Immature natural killer cell (primary cell): ENCODE results near the gene ZNF28. TPM values are rescaled to one million over a fixed set of nuclear protein-coding genes. Genes with fewer than 3 reads are reported as not detected.
"Not testable (repeated sequence)": the region's sequence is repeated elsewhere in the genome, so short reads cannot be mapped to it uniquely, and the experiment has no call there.

Experiments used
- DNase-seq, 3 donors: peaks; one replicate each; pipeline ENCODE4 v3.0.0; 2022; ENCODE audit warnings: mixed read lengths in 1 of 3
- H3K27ac Mint-ChIP-seq, 6 donors: one replicate each; pipeline ENCODE4 v1.8.0; 2020; ENCODE audit warnings: mixed read lengths in 6 of 6, mild to moderate bottlenecking in 5 of 6, inconsistent platforms in 4 of 6, moderate library complexity in 3 of 6
- H3K27me3 Mint-ChIP-seq, 3 donors: one replicate each; pipeline ENCODE4 v1.8.0; 2020 to 2021; ENCODE audit warnings: low read depth in 3 of 3, mild to moderate bottlenecking in 3 of 3, mixed read lengths in 3 of 3, moderate library complexity in 3 of 3, inconsistent platforms in 1 of 3
- H3K36me3 Mint-ChIP-seq, 3 donors: one replicate each; pipeline ENCODE4 v1.8.0; 2020; ENCODE audit warnings: mixed read lengths in 3 of 3, inconsistent platforms in 2 of 3, mild to moderate bottlenecking in 2 of 3
- H3K4me1 Mint-ChIP-seq, 2 donors: one replicate each; pipeline ENCODE4 v1.8.0; 2020; ENCODE audit warnings: inconsistent platforms in 2 of 2, mild to moderate bottlenecking in 2 of 2, mixed read lengths in 2 of 2, moderate library complexity in 1 of 2
- H3K4me3 Mint-ChIP-seq, 5 donors: one replicate each; pipeline ENCODE4 v1.8.0; 2020; ENCODE audit warnings: mild to moderate bottlenecking in 5 of 5, mixed read lengths in 5 of 5, inconsistent platforms in 3 of 5, moderate library complexity in 3 of 5
- H3K9me3 Mint-ChIP-seq, 6 donors: one replicate each; pipeline ENCODE4 v1.8.0; 2020; ENCODE audit warnings: mild to moderate bottlenecking in 6 of 6, mixed read lengths in 6 of 6, inconsistent platforms in 4 of 6, moderate library complexity in 3 of 6
- polyA plus RNA-seq, 3 donors: library from polyadenylated mRNA; unstranded; fragments of 300-500 nt; fragmentation: Illumina TruSeq; gene quantifications; one replicate each; pipeline ENCODE4 v1.2.3, GENCODE V29; 2021

Gene ZNF28
- polyA plus RNA-seq, 3 donors from 2014 or later = 25.8 to 59.5 (median 59.4) TPM

DNA sequence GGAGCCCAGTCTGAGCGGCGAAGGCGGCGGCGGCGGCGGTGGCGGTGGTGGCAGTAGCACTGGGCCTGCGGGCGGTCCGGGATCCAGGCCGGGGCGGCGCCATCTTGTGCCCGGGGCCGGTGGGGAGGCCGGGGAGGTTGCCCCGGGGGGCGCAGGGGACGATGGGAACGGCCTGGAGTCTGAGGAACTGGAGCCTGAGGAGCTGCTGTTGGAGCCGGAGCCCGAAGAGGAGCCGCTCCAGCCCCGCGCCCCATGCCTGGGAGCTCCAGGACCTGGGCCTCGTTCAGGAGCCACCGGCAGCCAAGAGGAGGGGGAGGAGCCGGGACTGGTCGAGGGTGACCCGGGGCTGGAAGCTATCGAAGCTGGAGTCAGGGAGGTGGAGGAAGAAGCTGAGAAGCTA, 11.6 kb downstream of the ZNF28 start:
- peaks cover 44 to 64% (median 60%) of the 10 kb centered on the region in 3 donors for H3K36me3 Mint-ChIP-seq
- H3K27ac Mint-ChIP-seq = no peak overlapping the region

GRCh38 chr19:52799950-52800640, 21.3 kb downstream of the ZNF28 start:
- peaks cover 63 to 82% (median 77%) of the 10 kb centered on the region in 3 donors for H3K36me3 Mint-ChIP-seq
- H3K4me1 Mint-ChIP-seq, H3K27ac Mint-ChIP-seq, H3K27me3 Mint-ChIP-seq, H3K4me3 Mint-ChIP-seq, DNase-seq: not testable (repeated sequence)
- H3K9me3 Mint-ChIP-seq = peaks cover 68 to 94% (median 90%) of the 10 kb centered on the region in 6 donors

More for the DNA sequence above, 11.6 kb downstream of the ZNF28 start:
- DNase-seq = no peak
- H3K9me3 Mint-ChIP-seq = peaks cover under 1 to 33% (median 22%) of the 10 kb centered on the region in 6 donors
- peaks cover 0 to 5% of the 10 kb centered on the region in 2 donors for H3K4me1 Mint-ChIP-seq
- H3K4me3 Mint-ChIP-seq = no peak overlapping the region
- H3K27me3 Mint-ChIP-seq = peaks cover 0 to 2% (median 0%) of the 10 kb centered on the region in 3 donors

GRCh38 chr19:52789440-52789839, 32.0 kb downstream of the ZNF28 start:
- DNase-seq = no peak
- H3K27me3 Mint-ChIP-seq = peaks cover 2 to 6% (median 3%) of the 10 kb centered on the region in 3 donors
- H3K4me3 Mint-ChIP-seq = peak overlapping the region in 3 of 5 donors; percentile 33 to 81 (median 41)
- peak overlapping the region in 1 of 6 donors; percentile 53 for H3K27ac Mint-ChIP-seq
- H3K36me3 Mint-ChIP-seq = peaks cover 0 to 9% (median 2%) of the 10 kb centered on the region in 3 donors
- peaks cover 38 to 61% of the 10 kb centered on the region in 2 donors for H3K4me1 Mint-ChIP-seq
- peaks cover 0 to 19% (median 14%) of the 10 kb centered on the region in 6 donors for H3K9me3 Mint-ChIP-seq

GRCh38 chr19:52786464-52787354, 34.7 kb downstream of the ZNF28 start, which contains the start of gene ZNF600:
Gene ZNF600, minus strand, starts transcription at chr19:52786791. Its CDS starts 7,903 bp downstream, at chr19:52778888.
- Mint-ChIP-seq H3K4me3 (peak within 1 kb of the TSS; percentile 92 to 98 (median 96)), H3K27ac (peak within 1 kb of the TSS; percentile 82 to 93 (median 92)), H3K4me1 (peaks cover 55 to 74% of the 10 kb centered on the region in 2 donors), H3K36me3 (peaks cover 4 to 11% (median 8%) of the 10 kb centered on the region in 3 donors)
- peak; percentile 82 to 89 (median 88) for DNase-seq
- H3K27me3 Mint-ChIP-seq, H3K9me3 Mint-ChIP-seq: not testable (repeated sequence)

DNA sequence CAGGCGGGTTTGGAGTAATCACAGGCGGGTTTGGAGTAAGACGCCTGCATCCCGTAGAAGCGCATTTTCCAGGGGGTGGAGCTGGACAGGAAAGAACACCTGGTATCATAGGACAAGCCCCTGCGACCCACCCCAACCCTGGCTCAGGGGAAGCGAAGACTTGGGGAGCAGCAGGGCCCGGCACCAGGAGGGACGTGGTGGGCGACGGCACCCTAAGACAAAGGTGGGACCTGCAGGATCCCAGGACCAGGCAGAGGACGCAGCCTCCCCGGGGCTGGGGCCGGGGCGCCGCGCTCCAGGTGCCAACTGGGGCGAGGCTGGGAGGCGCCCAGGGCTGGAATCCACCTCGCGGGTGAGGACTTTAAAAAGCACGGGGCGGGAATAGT, 35.4 kb downstream of the ZNF28 start:
- peaks cover 0 to 4% (median 0%) of the 10 kb centered on the region in 3 donors for H3K27me3 Mint-ChIP-seq
- H3K9me3 Mint-ChIP-seq = peaks cover 0 to 4% (median 0%) of the 10 kb centered on the region in 6 donors
- H3K4me1 Mint-ChIP-seq = peaks cover 60 to 73% of the 10 kb centered on the region in 2 donors
- H3K27ac Mint-ChIP-seq = peak overlapping the region; percentile 82 to 93 (median 92)
- peak overlapping the region; percentile 92 to 98 (median 96) for H3K4me3 Mint-ChIP-seq
- peaks cover 4 to 11% (median 8%) of the 10 kb centered on the region in 3 donors for H3K36me3 Mint-ChIP-seq
- DNase-seq = no peak

DNA sequence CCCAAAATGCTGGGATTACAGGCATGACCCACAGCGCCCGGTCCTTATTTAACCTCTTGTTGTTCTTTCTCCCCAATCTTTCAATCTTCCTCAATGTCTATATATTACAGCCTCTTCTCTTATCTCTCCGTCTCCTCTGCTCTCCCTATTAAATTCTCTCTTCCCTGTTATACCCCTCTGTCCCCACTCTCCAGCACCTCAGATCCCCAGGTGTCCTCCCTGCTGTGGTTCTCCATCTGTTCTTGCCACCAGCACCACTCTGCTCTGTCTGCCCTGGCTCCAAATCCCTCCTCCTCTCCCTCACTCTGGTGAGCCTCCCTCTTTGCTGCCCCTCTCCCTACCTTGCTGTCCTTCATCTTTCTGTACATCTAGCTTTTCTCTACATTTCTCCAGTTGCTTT, 35.9 kb downstream of the ZNF28 start:
- Mint-ChIP-seq H3K27me3 (peaks cover 0 to 4% (median 0%) of the 10 kb centered on the region in 3 donors), H3K4me1 (peaks cover 66 to 75% of the 10 kb centered on the region in 2 donors), H3K9me3 (peaks cover 0 to 4% (median 0%) of the 10 kb centered on the region in 6 donors), H3K27ac (peak overlapping the region; percentile 80 to 93 (median 92)), H3K36me3 (peaks cover 9 to 12% (median 11%) of the 10 kb centered on the region in 3 donors), H3K4me3 (peak overlapping the region; percentile 92 to 98 (median 96))
- no peak for DNase-seq

DNA sequence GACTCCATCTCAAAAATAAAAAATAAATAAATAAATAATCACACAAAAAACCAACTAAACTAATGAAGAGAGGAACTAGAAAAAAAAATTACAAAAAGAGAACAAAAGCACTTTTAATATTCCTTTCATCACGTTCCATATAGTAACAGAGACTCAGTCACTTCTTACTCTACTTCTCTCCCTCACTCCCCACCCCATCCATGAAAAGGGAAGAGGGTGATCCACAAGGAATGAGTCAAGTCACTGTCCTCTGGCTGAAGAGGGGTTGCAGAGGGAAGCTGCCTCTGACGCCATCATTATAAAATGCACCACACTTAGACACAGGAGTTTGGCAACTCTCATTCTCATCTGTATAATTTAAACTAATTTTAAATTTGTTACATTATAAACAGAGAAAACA, 38.6 kb downstream of the ZNF28 start:
- Mint-ChIP-seq H3K4me3 (peak overlapping the region; percentile 16 to 92 (median 59)), H3K27ac (peak overlapping the region in 1 of 6 donors; percentile 83)
- H3K9me3 Mint-ChIP-seq = not testable (repeated sequence)

GRCh38 chr19:52778811-52779210, 42.6 kb downstream of the ZNF28 start:
- peaks cover 79 to 80% of the 10 kb centered on the region in 2 donors for H3K4me1 Mint-ChIP-seq
- peak; percentile 74 to 77 (median 76) for DNase-seq

More for the DNA sequence above, 38.6 kb downstream of the ZNF28 start:
- DNase-seq, H3K27me3 Mint-ChIP-seq: not testable (repeated sequence)
- Mint-ChIP-seq H3K36me3 (peaks cover 24 to 35% (median 26%) of the 10 kb centered on the region in 3 donors), H3K4me1 (peaks cover 81 to 84% of the 10 kb centered on the region in 2 donors)

DNA sequence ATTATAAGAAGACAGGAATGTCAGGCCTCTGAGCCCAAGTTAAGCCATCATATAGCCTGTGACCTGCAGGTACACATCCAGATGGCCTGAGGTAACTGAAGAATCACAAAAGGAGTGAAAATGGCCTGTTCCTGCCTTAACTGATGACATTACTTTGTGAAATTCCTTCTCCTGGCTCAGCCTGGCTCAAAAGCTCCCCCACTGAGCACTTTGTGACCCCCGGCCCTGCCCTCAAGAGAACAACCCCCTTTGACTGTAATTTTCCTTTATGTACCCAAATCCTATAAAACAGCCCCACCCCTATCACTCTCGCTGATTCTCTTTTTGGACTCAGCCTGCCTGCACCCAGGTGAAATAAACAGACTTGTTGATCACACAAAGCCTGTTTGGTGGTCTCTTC, 65.0 kb downstream of the ZNF28 start:
- H3K27ac Mint-ChIP-seq, H3K27me3 Mint-ChIP-seq, H3K4me1 Mint-ChIP-seq, H3K4me3 Mint-ChIP-seq, DNase-seq: not testable (repeated sequence)
- Mint-ChIP-seq H3K9me3 (peaks cover 7 to 24% (median 17%) of the 10 kb centered on the region in 6 donors), H3K36me3 (peaks cover 15 to 24% (median 21%) of the 10 kb centered on the region in 3 donors)

More at GRCh38 chr19:52778811-52779210, 42.6 kb downstream of the ZNF28 start:
- peak overlapping the region; percentile 83 to 96 (median 88) for H3K27ac Mint-ChIP-seq
- H3K36me3 Mint-ChIP-seq = peaks cover 30 to 50% (median 47%) of the 10 kb centered on the region in 3 donors
- H3K27me3 Mint-ChIP-seq = no peaks in the 10 kb centered on the region
- peaks cover 0 to 6% (median 0%) of the 10 kb centered on the region in 6 donors for H3K9me3 Mint-ChIP-seq
- H3K4me3 Mint-ChIP-seq = peak overlapping the region; percentile 73 to 83 (median 78)

DNA sequence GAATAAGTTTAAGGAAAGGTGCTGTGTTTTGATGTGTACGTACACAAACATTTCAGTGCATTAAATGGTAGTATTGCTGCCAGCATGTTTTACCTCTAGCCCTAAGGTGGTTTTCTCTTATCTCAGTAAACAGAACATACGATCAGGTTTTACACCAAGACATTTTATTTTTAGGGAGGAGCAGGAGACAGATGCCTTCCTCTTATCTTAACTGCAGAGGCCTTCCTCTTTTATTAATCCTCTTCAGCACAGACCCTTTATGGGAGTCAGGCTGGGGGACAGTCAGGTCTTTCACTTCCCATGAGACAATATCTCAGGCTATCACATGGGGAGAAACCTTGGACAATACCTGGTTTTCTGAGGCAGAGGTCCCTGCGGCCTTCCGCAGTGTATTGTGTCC, 71.7 kb downstream of the ZNF28 start:
- peak overlapping the region in 2 of 6 donors; percentile 6 to 25 for H3K27ac Mint-ChIP-seq
- H3K36me3 Mint-ChIP-seq = peaks cover 11 to 30% (median 12%) of the 10 kb centered on the region in 3 donors
- H3K4me3 Mint-ChIP-seq = no peak overlapping the region
- H3K27me3 Mint-ChIP-seq = peaks cover 0 to 2% (median 2%) of the 10 kb centered on the region in 3 donors
- peaks cover 23 to 26% of the 10 kb centered on the region in 2 donors for H3K4me1 Mint-ChIP-seq
- no peaks in the 10 kb centered on the region for H3K9me3 Mint-ChIP-seq
- DNase-seq = no peak

DNA sequence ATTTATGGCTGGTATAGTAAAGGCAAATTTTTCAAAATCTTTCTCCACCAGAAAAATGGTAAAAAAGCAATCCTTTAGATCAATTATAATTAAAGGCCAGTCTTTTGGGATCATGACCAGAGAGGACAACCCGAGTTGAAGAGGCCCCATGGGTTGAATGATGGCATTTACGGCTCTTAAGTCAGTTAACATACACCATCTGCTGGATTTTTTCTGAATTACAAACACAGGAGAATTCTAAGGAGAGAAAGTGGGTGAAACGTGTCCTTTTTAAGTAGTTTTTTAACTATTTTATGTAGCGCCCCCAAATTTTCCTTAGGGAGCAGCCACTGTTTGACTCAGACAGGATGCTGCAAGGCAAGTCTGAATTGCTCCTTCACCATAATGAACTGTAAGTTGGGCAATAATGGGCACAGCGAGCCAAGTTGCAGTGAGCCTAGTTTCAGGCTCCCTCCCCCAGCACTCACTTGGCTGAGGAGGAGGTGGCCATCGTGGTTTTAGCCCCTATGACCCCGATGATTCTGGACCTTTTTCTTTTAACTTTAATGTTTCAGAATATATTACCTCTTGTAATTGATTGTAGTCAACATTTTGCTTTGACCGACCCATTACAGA, 73.0 kb downstream of the ZNF28 start:
- peaks cover 25 to 38% of the 10 kb centered on the region in 2 donors for H3K4me1 Mint-ChIP-seq
- peaks cover 3 to 20% (median 8%) of the 10 kb centered on the region in 3 donors for H3K36me3 Mint-ChIP-seq
- H3K9me3 Mint-ChIP-seq = no peaks in the 10 kb centered on the region
- no peak overlapping the region for H3K4me3 Mint-ChIP-seq
- peaks cover 0 to 2% (median 2%) of the 10 kb centered on the region in 3 donors for H3K27me3 Mint-ChIP-seq
- H3K27ac Mint-ChIP-seq = peak overlapping the region in 3 of 6 donors; percentile 47 to 64 (median 60)
- DNase-seq = peak; percentile 28 to 49 (median 41)
